GM21576 (cell line): ENCODE measurements around the gene MPPED1.

Source experiments
- ATAC-seq: cut with Tn5 transposase; IDR thresholded peaks from one replicate; pipeline ENCODE4 v1.9.1; 2021; ENCODE audit warnings: mild to moderate bottlenecking, moderate library complexity; ENCODE audit not compliant: unreplicated experiment

MPPED1 gene

GRCh38 chr22:43491177-43491576 is 79.4 kb downstream of the MPPED1 start:
- ATAC-seq = no peak

GRCh38 chr22:43491737-43492136 is 79.9 kb downstream of the MPPED1 start:
- no peak for ATAC-seq

DNA sequence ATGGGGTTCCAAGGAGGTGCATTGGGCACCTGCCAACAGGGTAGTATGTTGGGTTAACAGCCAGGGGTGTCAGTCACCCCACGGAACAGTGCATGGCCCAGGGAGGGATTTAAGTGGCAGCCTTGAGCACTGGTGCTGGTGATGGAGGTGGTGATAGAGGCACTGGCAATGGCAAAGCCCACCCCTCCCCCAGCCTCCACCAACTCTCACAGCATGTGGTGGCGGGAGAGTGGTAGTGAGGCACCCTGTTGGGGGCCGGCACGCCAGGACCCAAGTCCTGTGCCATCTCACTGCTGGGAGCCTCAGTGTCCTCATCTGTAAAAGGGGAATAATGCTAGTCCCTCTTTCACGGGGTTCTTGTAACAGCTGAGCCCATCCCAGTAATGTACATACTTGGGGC is 81.5 kb downstream of the MPPED1 start:
- ATAC-seq = no peak

DNA sequence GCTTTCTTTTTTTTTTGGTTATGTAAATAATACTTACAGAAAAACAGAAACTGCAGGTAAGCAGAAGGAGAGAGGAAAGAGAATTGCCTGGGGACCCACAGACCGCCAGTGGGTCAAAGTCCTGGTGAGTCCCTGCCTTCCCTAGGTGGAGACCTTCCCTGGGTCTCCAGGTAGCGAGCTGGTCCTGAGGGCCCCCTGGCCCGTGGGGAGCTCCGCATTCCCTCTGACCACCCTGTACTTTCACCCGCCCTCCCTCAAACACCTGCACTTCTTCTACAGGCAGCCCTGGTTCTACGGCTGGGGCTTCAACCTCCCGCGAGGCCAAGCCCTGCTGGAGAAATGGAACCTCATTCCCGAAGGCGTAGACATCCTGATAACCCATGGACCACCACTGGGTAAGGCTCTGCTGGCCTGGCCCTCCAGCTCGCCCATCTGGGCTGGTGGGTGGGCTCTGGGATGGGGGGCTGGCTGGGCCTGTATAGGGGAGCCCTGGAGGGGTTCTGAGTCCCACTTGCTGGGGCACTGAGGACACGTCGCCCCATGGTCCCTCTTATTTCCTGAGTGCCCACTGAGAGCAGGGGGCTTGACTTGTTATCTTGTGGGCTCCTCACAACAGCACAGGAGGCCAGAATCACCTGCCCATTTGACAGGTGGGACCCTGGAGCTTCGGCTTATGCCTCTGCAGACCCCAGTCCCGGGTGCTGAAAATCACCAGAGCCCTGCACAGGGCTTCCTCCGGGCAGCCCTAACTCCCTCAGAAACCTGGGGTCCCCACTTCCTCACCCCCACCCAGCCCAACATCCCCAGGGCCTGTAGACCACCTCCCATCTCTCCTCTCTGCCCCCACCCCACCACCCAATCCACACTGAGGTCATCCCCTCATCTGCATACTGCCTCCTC is 86.4 kb downstream of the MPPED1 start:
- ATAC-seq = no peak

- ATAC-seq = no peak
Observed at GRCh38 chr22:43498856-43499253, 87.0 kb downstream of the MPPED1 start.

DNA sequence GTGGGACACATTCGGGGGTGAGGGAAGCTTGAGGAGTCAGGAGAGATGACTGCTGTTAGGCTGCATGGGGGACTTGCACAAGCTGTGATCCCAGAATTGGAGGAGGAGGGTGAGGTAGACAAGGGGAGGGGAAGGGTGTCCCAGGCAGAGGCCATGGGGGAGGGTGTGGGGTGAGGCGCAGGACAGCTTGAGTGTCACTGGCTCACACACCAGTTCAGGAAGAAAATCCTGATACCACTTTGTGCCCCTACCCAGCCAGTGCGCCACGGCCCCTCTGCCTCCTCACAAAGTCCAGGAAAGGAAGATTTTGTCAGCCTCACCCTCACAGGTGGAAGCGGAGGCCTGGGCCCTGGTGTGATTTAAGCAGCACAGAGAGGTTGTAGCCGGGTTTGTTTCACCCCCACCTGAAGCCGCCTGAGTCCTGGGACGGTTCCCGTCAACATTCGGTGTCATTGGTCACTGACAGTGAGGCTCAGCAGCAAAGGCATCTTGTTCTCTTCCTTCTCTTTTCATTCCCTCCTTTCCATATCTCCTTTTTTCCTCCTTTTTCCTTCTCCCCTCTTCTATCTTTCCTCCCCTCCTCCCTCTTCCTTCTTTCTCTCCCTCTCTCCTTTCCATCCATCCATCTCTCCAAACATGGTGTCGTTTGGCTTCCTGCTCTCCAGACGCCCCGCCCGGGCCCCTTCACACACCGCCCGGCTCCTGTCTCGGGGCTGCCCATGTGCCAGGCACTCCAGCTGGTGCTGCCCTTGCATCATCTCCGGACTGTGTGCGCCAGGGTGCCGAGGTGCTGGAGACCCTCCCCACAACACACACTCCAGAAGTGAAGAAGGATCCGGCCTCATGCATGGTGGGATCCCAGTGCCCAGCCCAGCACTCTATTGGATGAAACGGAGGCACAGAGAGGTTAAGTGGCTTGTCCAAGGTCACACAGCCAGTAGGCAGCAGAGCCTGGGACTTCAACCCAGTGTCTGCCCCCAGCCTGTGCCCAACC is 89.3 kb downstream of the MPPED1 start:
- ATAC-seq = no peak

GRCh38 chr22:43501878-43502277 is 90.1 kb downstream of the MPPED1 start:
- ATAC-seq = no peak

DNA sequence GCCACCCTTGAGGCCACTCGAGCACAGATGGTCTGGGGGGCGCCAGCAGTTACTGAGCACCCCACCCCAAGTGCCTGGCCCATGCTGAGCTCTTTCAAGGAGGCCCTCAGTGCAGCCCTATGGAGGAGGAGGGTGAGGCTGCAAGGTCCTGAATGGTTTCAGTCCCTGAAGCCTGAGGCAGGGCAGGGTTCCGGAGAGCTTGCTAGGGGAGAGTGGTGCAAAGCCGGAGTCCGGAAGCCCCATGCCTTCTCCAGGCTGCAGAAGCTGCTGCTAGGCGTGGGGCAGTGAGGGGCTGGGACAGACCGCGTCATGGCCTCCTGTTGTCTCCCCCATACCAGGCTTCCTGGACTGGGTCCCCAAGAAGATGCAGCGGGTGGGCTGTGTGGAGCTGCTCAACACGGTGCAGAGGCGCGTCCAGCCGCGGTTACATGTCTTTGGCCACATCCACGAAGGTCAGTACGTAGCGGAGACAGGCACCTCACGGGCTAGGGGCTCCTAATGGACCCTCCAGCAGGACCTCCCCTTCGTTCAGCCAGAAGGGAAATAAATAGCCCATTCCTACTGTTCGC is 90.6 kb downstream of the MPPED1 start:
- ATAC-seq = no peak

- ATAC-seq = no peak
Observed at GRCh38 chr22:43504068-43504467, 92.3 kb downstream of the MPPED1 start.

GRCh38 chr22:43504666-43505261 is 93.0 kb downstream of the MPPED1 start:
- no peak for ATAC-seq

- ATAC-seq = no peak
Observed at GRCh38 chr22:43505423-43505822, 93.6 kb downstream of the MPPED1 start.

DNA sequence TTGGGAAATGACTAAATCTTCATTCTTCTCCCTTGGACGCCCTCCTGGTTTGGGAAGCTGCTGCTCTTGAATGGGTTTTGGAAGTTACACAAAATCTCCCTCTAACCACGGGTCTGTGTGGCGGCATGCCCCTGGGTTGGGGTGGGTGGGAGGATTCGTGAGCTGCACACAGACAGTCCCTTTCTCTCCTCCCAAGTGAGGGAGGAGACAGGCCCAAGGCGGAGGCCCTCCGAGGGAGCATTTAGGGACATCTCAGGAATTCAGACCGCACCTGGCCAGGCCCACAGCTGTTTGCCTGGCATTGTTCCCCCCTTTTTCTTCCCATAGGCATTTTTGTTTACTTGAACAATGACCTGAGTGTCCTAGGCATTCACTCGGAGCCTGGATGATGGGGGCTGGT is 94.1 kb downstream of the MPPED1 start:
- ATAC-seq = no peak

GRCh38 chr22:43506487-43506886 is 94.7 kb downstream of the MPPED1 start:
- no peak for ATAC-seq

DNA sequence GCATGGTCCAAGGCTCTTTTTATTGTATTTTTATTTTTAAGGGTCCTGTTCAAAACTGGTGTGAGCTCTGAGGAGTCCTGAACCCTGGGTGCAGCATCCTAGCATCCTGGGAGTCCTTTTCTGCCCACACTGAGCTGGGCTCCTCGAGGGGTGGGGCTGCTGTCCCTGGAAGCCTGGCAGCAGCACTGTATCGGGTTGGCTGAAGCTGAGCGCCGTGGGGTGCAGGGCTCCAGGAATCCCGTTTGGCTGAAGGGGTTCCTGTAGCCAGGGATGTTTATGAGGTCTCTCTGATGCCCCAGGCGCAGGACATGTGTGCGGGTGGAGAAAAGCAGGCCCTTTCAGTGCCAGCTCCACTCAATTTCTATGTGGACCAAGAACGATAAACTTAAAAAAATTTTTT is 95.4 kb downstream of the MPPED1 start:
- ATAC-seq = no peak

- no peak for ATAC-seq
Observed at GRCh38 chr22:43508489-43508888, 96.7 kb downstream of the MPPED1 start.

- ATAC-seq = no peak
Observed at GRCh38 chr22:43509337-43509736, 97.5 kb downstream of the MPPED1 start.

GRCh38 chr22:43510281-43511070 is 98.7 kb downstream of the MPPED1 start:
- no peak for ATAC-seq

DNA sequence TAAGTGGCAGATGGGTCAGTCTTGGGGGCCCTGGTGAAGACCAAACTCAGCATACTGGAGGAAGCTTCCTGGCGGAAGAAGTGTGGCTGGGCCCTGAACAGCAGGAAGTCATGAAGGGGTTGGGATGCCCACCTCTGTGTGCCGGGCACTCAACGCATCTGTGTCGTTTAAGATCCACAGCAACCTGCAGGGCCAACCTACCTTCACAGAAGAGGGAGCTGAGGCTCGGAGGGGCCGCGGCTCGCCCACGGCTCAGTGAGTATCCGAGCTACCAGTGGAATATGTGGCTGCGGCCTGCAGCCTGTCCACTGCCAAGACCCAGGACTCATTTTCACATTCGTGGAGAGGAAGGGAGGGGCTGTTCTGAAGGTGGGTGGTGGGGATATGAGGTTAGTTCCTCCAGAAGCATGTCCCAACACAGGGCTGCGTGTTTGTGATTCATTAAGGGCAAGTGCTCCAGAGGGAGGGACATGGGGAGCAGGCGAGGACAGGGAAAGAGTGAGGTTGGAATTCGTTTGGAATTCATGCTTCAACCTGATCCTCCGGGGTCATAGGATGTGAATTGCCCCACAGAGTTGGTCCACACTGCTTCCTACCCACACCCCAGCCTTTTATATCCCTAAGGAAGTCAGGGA is 99.6 kb downstream of the MPPED1 start:
- ATAC-seq = no peak

- no peak for ATAC-seq
Observed at GRCh38 chr22:43512279-43512678, 100.5 kb downstream of the MPPED1 start.
